Panc1 (cell line): ENCODE data around the gene MCM5.

Experiments
- POLR2AphosphoS5 ChIP-seq: IDR thresholded peaks from 2 replicates; pipeline ENCODE4 v1.6.1; 2012; ENCODE audit warnings: mild to moderate bottlenecking, low read depth, low read length, moderate library complexity
- REST ChIP-seq, 2 experiments: IDR thresholded peaks; 2 replicates each; pipeline ENCODE4 v1.6.1; 2011 to 2012; ENCODE audit warnings: low read depth in 2 of 2, control low read depth in 1 of 2, low read length in 1 of 2, mild to moderate bottlenecking in 1 of 2, moderate library complexity in 1 of 2; ENCODE audit not compliant: insufficient read depth in 1 of 2
- SIN3A ChIP-seq: IDR thresholded peaks from 2 replicates; pipeline ENCODE4 v1.6.1; 2012; ENCODE audit warnings: low read depth, mild to moderate bottlenecking, low read length, moderate library complexity, borderline replicate concordance; ENCODE audit not compliant: insufficient read depth
- TF ChIP-seq, protein P1 (sequence below): fragments of 450-650 bp; IDR thresholded peaks from 2 replicates; pipeline ENCODE4 v1.5.1; 2017; ENCODE audit warnings: mild to moderate bottlenecking

DNA sequence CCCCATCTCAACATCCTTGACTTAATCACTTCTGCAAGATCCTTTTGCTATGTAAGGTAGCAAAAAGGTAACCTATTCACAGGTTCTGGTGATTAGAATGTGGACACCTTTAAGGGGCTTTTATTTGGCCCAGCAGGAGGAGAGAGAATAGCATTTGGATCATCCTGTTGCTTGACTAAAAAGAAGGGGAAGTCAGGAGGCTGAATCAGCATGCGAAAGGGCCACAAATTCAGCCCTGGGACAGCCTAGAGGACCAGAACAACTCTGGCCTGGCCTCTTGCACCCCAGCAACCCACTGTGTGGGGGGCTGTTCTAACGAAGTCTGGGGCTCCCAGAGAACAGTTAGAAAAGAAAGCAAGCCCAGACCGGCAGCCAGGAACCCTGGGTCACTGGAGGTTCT lies 22.2 kb upstream of the MCM5 start:
- TF ChIP-seq, protein P1, sequence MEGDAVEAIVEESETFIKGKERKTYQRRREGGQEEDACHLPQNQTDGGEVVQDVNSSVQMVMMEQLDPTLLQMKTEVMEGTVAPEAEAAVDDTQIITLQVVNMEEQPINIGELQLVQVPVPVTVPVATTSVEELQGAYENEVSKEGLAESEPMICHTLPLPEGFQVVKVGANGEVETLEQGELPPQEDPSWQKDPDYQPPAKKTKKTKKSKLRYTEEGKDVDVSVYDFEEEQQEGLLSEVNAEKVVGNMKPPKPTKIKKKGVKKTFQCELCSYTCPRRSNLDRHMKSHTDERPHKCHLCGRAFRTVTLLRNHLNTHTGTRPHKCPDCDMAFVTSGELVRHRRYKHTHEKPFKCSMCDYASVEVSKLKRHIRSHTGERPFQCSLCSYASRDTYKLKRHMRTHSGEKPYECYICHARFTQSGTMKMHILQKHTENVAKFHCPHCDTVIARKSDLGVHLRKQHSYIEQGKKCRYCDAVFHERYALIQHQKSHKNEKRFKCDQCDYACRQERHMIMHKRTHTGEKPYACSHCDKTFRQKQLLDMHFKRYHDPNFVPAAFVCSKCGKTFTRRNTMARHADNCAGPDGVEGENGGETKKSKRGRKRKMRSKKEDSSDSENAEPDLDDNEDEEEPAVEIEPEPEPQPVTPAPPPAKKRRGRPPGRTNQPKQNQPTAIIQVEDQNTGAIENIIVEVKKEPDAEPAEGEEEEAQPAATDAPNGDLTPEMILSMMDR = no peak
- no peak for TF ChIP-seq POLR2AphosphoS5
- no peak for TF ChIP-seq REST (IDR thresholded peaks at IDR 0.05; ENCODE audit: insufficient read depth in 1 of 2, low read depth in 2 of 2, low read length in 1 of 2)
- no peak for TF ChIP-seq SIN3A
